ENCODE results near the gene NAP1L4. TPM values are rescaled to one million over a fixed set of nuclear protein-coding genes. Genes with fewer than 3 reads are reported as not detected.

The NAP1L4 gene
- total and polyA plus RNA-seq, 2 of the 4 experiments (the other 2 are of a cell fraction) = 71.5 to 80.7 TPM

- CTCF ChIA-PET = no interaction called here
Observed at GRCh38 chr11:2919188-2919587, 72.9 kb downstream of the NAP1L4 start.

More at GRCh38 chr11:2919188-2919587, 72.9 kb downstream of the NAP1L4 start:
- Histone ChIP-seq H2BK20ac (ENCODE audit: low read depth, low read length) (no peak overlapping the region), H3K79me1 (ENCODE audit: low read depth in 1 of 2, low read length in 2 of 2) (no peaks in the 10 kb centered on the region), H4K20me1 (ENCODE audit: insufficient read depth, low read length) (peaks cover 2% of the 10 kb centered on the region; the same call in 1 of the 2 replicates), H3K9me3 (ENCODE audit: control insufficient read depth, insufficient read depth, low read length) (no peaks in the 10 kb centered on the region), H2BK15ac (ENCODE audit: low read depth, low read length) (no peak overlapping the region), H3K56ac (ENCODE audit: extremely low read depth, insufficient read depth, low read length) (no peak overlapping the region), H3K18ac (ENCODE audit: low read depth, low read length) (no peak overlapping the region), H2AK9ac (replicated peaks; ENCODE audit: low read depth, low read length, poor library complexity) (no peak overlapping the region), H3K36me3 (ENCODE audit: control insufficient read depth, insufficient read depth, low read length) (no peaks in the 10 kb centered on the region), H2AK5ac (ENCODE audit: low read depth, low read length) (no peak overlapping the region), H3K9me1 (ENCODE audit: insufficient read depth, low read length) (no peaks in the 10 kb centered on the region), H3K4me2 (ENCODE audit: low read depth, low read length) (no peak overlapping the region), H4K5ac (ENCODE audit: low read depth, low read length) (no peak overlapping the region), H2BK120ac (ENCODE audit: low read depth, low read length) (no peak overlapping the region), H3K9ac (ENCODE audit: low read depth, low read length) (no peak overlapping the region), H3K4ac (ENCODE audit: low read depth, low read length) (no peak overlapping the region), H4K91ac (ENCODE audit: insufficient read depth, low read depth, low read length) (no peak overlapping the region), H2AFZ (replicated peaks; ENCODE audit: low read length, poor library complexity) (no peak overlapping the region), H3K23ac (ENCODE audit: low read depth, low read length) (no peak overlapping the region), H3K4me3 (ENCODE audit: insufficient read depth, low read depth, low read length) (no peak overlapping the region), H3K27ac (ENCODE audit: insufficient read depth, low read length) (no peak overlapping the region), H3K14ac (replicated peaks; ENCODE audit: low read depth, low read length) (no peak overlapping the region), H4K8ac (ENCODE audit: low read depth in 2 of 2, low read length in 2 of 2) (no peak overlapping the region), H3K27me3 (ENCODE audit: control insufficient read depth, insufficient read depth, low read length) (no peaks in the 10 kb centered on the region), H3K4me1 (ENCODE audit: control insufficient read depth, insufficient read depth, low read length) (no peaks in the 10 kb centered on the region), H2BK5ac (ENCODE audit: low read depth, low read length, poor library complexity, severe bottlenecking) (no peak overlapping the region)
- in situ Hi-C loops (cut with MboI; ENCODE audit: low sequenced_read_pairs) = no loop called here
- dilution Hi-C loops (cut with HindIII; ENCODE audit: low sequenced_read_pairs, unreplicated experiment) = no loop called here
- TF ChIP-seq CHD1 (IDR thresholded peaks at IDR 0.05; ENCODE audit: low read depth, low read length) = no peak
- TF ChIP-seq MAZ (IDR thresholded peaks at IDR 0.05; ENCODE audit: borderline replicate concordance, low read depth, low read length) = no peak
- no peak for TF ChIP-seq MXI1 (IDR thresholded peaks at IDR 0.05; ENCODE audit: borderline replicate concordance, low read depth, low read length)
- no peak for TF ChIP-seq FOS (IDR thresholded peaks at IDR 0.05; ENCODE audit: low read depth, low read length)
- 51% methylated on average over 3 of the region's 9 CpGs; no CpG with 5 or more reads in 1 of the 2 experiments for WGBS, 2 experiments (ENCODE audit: extremely low coverage in 2 of 2, insufficient read length in 1 of 2)
- POLR2A ChIA-PET (ENCODE audit: unreplicated experiment) = no interaction called here
- ATAC-seq (ENCODE audit: low read depth) (no peak), DNase-seq (no peak)
- BruUV-seq (replicated peaks) = no TSS peak
- intact Hi-C loops (cut with micrococcal nuclease) = no loop called here

All from IMR-90 (cell line).